Lung (tissue), 12 donors: Measurements from ENCODE around the gene SLC6A8. TPM values are rescaled to one million over a fixed set of nuclear protein-coding genes. Genes with fewer than 3 reads are reported as not detected.

Source experiments
- ATAC-seq: fragments of 200-7000 bp; cut with Tn5 transposase; one replicate; pipeline ENCODE4 v1.9.1; 2020; ENCODE audit warnings: moderate number of reproducible peaks; ENCODE audit not compliant: insufficient read depth, low FRiP score
- DNase-seq, 3 donors: peaks; one replicate each; pipeline ENCODE4 v3.0.0-alpha.2; 2013 to 2017
- H3K27ac ChIP-seq, 2 donors: one replicate each; pipeline ENCODE4 v1.5.1; 2013; ENCODE audit warnings: mild to moderate bottlenecking in 2 of 2, moderate library complexity in 2 of 2, control low read depth in 1 of 2, inconsistent platforms in 1 of 2, low read depth in 1 of 2, low read length in 1 of 2
- H3K27me3 ChIP-seq, 3 donors: one replicate each; pipeline ENCODE4 v1.5.1; 2013; ENCODE audit warnings: low read length in 2 of 3; ENCODE audit not compliant: control insufficient read depth in 3 of 3, insufficient read depth in 3 of 3
- H3K36me3 ChIP-seq, 4 donors: one replicate each; pipeline ENCODE4 v1.5.1; 2013; ENCODE audit warnings: low read length in 4 of 4, mild to moderate bottlenecking in 1 of 4, moderate library complexity in 1 of 4; ENCODE audit not compliant: control insufficient read depth in 4 of 4, insufficient read depth in 4 of 4
- H3K4me1 ChIP-seq, 5 donors: one replicate each; pipeline ENCODE4 v1.5.1; 2013; ENCODE audit warnings: low read length in 5 of 5, mild to moderate bottlenecking in 2 of 5, moderate library complexity in 1 of 5; ENCODE audit not compliant: control insufficient read depth in 5 of 5, insufficient read depth in 5 of 5
- H3K4me3 ChIP-seq: one replicate; pipeline ENCODE4 v1.5.1; 2013; ENCODE audit warnings: mild to moderate bottlenecking, control low read depth, moderate library complexity
- H3K9ac ChIP-seq, 2 donors: one replicate each; pipeline ENCODE4 v1.5.1; 2013; ENCODE audit warnings: low read length in 2 of 2, control low read depth in 1 of 2; ENCODE audit not compliant: insufficient read depth in 1 of 2
- H3K9me3 ChIP-seq, 4 donors: one replicate each; pipeline ENCODE4 v1.5.1; 2013; ENCODE audit warnings: low read length in 3 of 4, mild to moderate bottlenecking in 1 of 4, moderate library complexity in 1 of 4; ENCODE audit not compliant: control insufficient read depth in 4 of 4, insufficient read depth in 3 of 4
- CTCF ChIP-seq: IDR thresholded peaks from 2 replicates; pipeline ENCODE4 v1.5.1; 2012; ENCODE audit warnings: mild to moderate bottlenecking; ENCODE audit errors: control extremely low read depth, extremely low read depth
- WGBS, 2 donors: extraction: QIAGEN DNeasy Blood & Tissue Kit; methylation state at CpG; one replicate each; pipeline ENCODE4 v1.1.7; 2013; 5-methylcytosine and 5-hydroxymethylcytosine counted together
- polyA plus RNA-seq, 2 donors: library from polyadenylated mRNA; stranded (reverse); fragments of 200-250 nt; gene quantifications; one replicate each; pipeline ENCODE4 v1.2.1, GENCODE V29; 2013
- total RNA-seq, 2 donors: library from RNA; depleted of rRNA in 1 of 2; stranded (reverse); fragments of >200 nt in 1 of 2; gene quantifications; one replicate each; pipeline ENCODE4 v1.2.1, GENCODE V29; 2014 to 2021
- donor health status: control.
- donor health status: control.
- donor health status: Bipolar disorder and iron deficiency.
- donor health status: healthy.
- donor health status: DM: yes; HTN: yes; CAD: no.

SLC6A8 gene
- total and polyA plus RNA-seq, 4 donors, result 5.3 to 21.5 (median 9.9) TPM

GRCh38 chrX:153725039-153725831 is 37.5 kb downstream of the SLC6A8 start:
- Histone ChIP-seq H3K9me3 (peaks cover 0 to 17% (median 0%) of the 10 kb centered on the region in 4 donors), H3K9ac (no peak overlapping the region), H3K4me1 (peaks cover 6 to 32% (median 12%) of the 10 kb centered on the region in 5 donors), H3K4me3 (peak overlapping the region; percentile 10), H3K36me3 (peaks cover 0 to 3% (median 0%) of the 10 kb centered on the region in 4 donors), H3K27ac (peak overlapping the region; percentile 82 to 94), H3K27me3 (no peaks in the 10 kb centered on the region)
- TF ChIP-seq CTCF, result no peak
- WGBS, 2 donors, result 71 to 78% methylated on average over 38 to 55 of the region's 55 CpGs
- DNase-seq (no peak), ATAC-seq (no peak)

GRCh38 chrX:153725832-153726285 is 38.1 kb downstream of the SLC6A8 start:
- Histone ChIP-seq H3K27me3 (no peaks in the 10 kb centered on the region), H3K27ac (peak overlapping the region; percentile 82 to 87), H3K9ac (no peak overlapping the region), H3K4me1 (peaks cover 6 to 32% (median 12%) of the 10 kb centered on the region in 5 donors), H3K9me3 (peaks cover 0 to 17% (median 0%) of the 10 kb centered on the region in 4 donors), H3K4me3 (no peak overlapping the region), H3K36me3 (no peaks in the 10 kb centered on the region)
- no peak for ATAC-seq
- no peak for DNase-seq
- 55 to 78% methylated on average over 13 to 35 of the region's 35 CpGs for WGBS, 2 donors
- TF ChIP-seq CTCF, result no peak

- peak overlapping the region; percentile 5 for H3K4me3 ChIP-seq
These were observed 38.8 kb downstream of the SLC6A8 start for GRCh38 chrX:153726286-153727122.

More at GRCh38 chrX:153726286-153727122, 38.8 kb downstream of the SLC6A8 start:
- peak; percentile 17 for ATAC-seq
- DNase-seq, result peak; percentile 36 to 52 (median 37)
- Histone ChIP-seq H3K9ac (no peak overlapping the region), H3K27ac (peak overlapping the region; percentile 82 to 87), H3K4me1 (peaks cover 6 to 32% (median 12%) of the 10 kb centered on the region in 5 donors), H3K9me3 (peaks cover 0 to 17% (median 2%) of the 10 kb centered on the region in 4 donors), H3K36me3 (no peaks in the 10 kb centered on the region), H3K27me3 (no peaks in the 10 kb centered on the region)
- 4 to 43% methylated on average over 7 to 35 of the region's 35 CpGs for WGBS, 2 donors
- no peak for TF ChIP-seq CTCF
